Measurements from ENCODE around the gene RFT1.

Gene RFT1

GRCh38 chr3:53114412-53115074 is 15.7 kb downstream of the RFT1 start:
- no peaks in the 10 kb centered on the region for H3K27me3 ChIP-seq (ENCODE audit: low read length)
- H3K9me2 ChIP-seq (replicated peaks; ENCODE audit: insufficient read depth, low read length), result no peaks in the 10 kb centered on the region
- H3K9me3 ChIP-seq (ENCODE audit: insufficient read depth, low read length), result no peaks in the 10 kb centered on the region
- no peak overlapping the region for H3K27ac ChIP-seq (ENCODE audit: low read depth, low read length)
- no peaks in the 10 kb centered on the region for H3F3A ChIP-seq (ENCODE audit: insufficient read depth)
- no peak overlapping the region for H3K4me3 ChIP-seq (ENCODE audit: insufficient read depth, low read length, poor library complexity, severe bottlenecking)
- H3K9ac ChIP-seq (ENCODE audit: low read length), result no peak overlapping the region
- H3K36me3 ChIP-seq (ENCODE audit: low read length), result peaks cover 3% of the 10 kb centered on the region; the same call in 1 of the 2 replicates
- TF ChIP-seq EZH2phosphoT487 (conservative IDR thresholded peaks at IDR 0.05; ENCODE audit: low read length), result no peak
- TF ChIP-seq CTCF (IDR thresholded peaks at IDR 0.05; ENCODE audit: insufficient read depth, low read length, poor library complexity, severe bottlenecking), result no peak
- H3K4me2 ChIP-seq (ENCODE audit: low read depth, low read length, poor library complexity, severe bottlenecking), result no peak overlapping the region
- no peak overlapping the region for H2AFZ ChIP-seq (ENCODE audit: low read depth, low read length, severe bottlenecking)
- H4K20me1 ChIP-seq (ENCODE audit: low read depth, low read length), result no peaks in the 10 kb centered on the region
- H3K79me2 ChIP-seq (ENCODE audit: insufficient read depth, low read length), result no peaks in the 10 kb centered on the region

- no peak overlapping the region for H2AFZ ChIP-seq (ENCODE audit: low read depth, low read length, severe bottlenecking)
- H3K27ac ChIP-seq (ENCODE audit: low read depth, low read length), result no peak overlapping the region
- H3K36me3 ChIP-seq (ENCODE audit: low read length), result no peaks in the 10 kb centered on the region; the same call in 1 of the 2 replicates
- no peaks in the 10 kb centered on the region for H3K27me3 ChIP-seq (ENCODE audit: low read length)
- no peaks in the 10 kb centered on the region for H3K79me2 ChIP-seq (ENCODE audit: insufficient read depth, low read length)
- H4K20me1 ChIP-seq (ENCODE audit: low read depth, low read length), result no peaks in the 10 kb centered on the region
- no peaks in the 10 kb centered on the region for H3F3A ChIP-seq (ENCODE audit: insufficient read depth)
- H3K9me2 ChIP-seq (replicated peaks; ENCODE audit: insufficient read depth, low read length), result no peaks in the 10 kb centered on the region
- H3K9ac ChIP-seq (ENCODE audit: low read length), result no peak overlapping the region
- no peak overlapping the region for H3K4me2 ChIP-seq (ENCODE audit: low read depth, low read length, poor library complexity, severe bottlenecking)
- no peak for TF ChIP-seq EZH2phosphoT487 (conservative IDR thresholded peaks at IDR 0.05; ENCODE audit: low read length)
- peak; percentile 74 for TF ChIP-seq CTCF (IDR thresholded peaks at IDR 0.05; ENCODE audit: insufficient read depth, low read length, poor library complexity, severe bottlenecking)
- no peaks in the 10 kb centered on the region for H3K9me3 ChIP-seq (ENCODE audit: insufficient read depth, low read length)
- H3K4me3 ChIP-seq (ENCODE audit: insufficient read depth, low read length, poor library complexity, severe bottlenecking), result no peak overlapping the region
Measured at GRCh38 chr3:53114011-53114400, 16.2 kb downstream of the RFT1 start.

- H3K9me2 ChIP-seq (replicated peaks; ENCODE audit: insufficient read depth, low read length), result no peaks in the 10 kb centered on the region
- H3K9ac ChIP-seq (ENCODE audit: low read length), result no peak overlapping the region
- H3K9me3 ChIP-seq (ENCODE audit: insufficient read depth, low read length), result no peaks in the 10 kb centered on the region
- no peaks in the 10 kb centered on the region for H4K20me1 ChIP-seq (ENCODE audit: low read depth, low read length)
- no peak overlapping the region for H3K4me2 ChIP-seq (ENCODE audit: low read depth, low read length, poor library complexity, severe bottlenecking)
- H2AFZ ChIP-seq (ENCODE audit: low read depth, low read length, severe bottlenecking), result no peak overlapping the region
- no peaks in the 10 kb centered on the region for H3F3A ChIP-seq (ENCODE audit: insufficient read depth)
- no peaks in the 10 kb centered on the region for H3K27me3 ChIP-seq (ENCODE audit: low read length)
- no peaks in the 10 kb centered on the region for H3K79me2 ChIP-seq (ENCODE audit: insufficient read depth, low read length)
- H3K4me3 ChIP-seq (ENCODE audit: insufficient read depth, low read length, poor library complexity, severe bottlenecking), result no peak overlapping the region
- H3K27ac ChIP-seq (ENCODE audit: low read depth, low read length), result no peak overlapping the region
- no peaks in the 10 kb centered on the region; the same call in 1 of the 2 replicates for H3K36me3 ChIP-seq (ENCODE audit: low read length)
- TF ChIP-seq CTCF (IDR thresholded peaks at IDR 0.05; ENCODE audit: insufficient read depth, low read length, poor library complexity, severe bottlenecking) (no peak), EZH2phosphoT487 (conservative IDR thresholded peaks at IDR 0.05; ENCODE audit: low read length) (no peak)
Measured at GRCh38 chr3:53113293-53114010, 16.8 kb downstream of the RFT1 start.
